H1 (cell line): Measurements from ENCODE around the gene VEPH1. TPM values are rescaled to one million over a fixed set of nuclear protein-coding genes. Genes with fewer than 3 reads are reported as not detected.
A peak's percentile ranks its signal among the peaks of the same experiment; 100 is the strongest.

Experiments used
- CTCF ChIA-PET: fragments of 300-600 bp; sonication (Branson Sonifier 250); formaldehyde crosslinking; loops from one replicate; lab custom pipeline; 2021; ENCODE audit not compliant: partially characterized antibody; lab: Charles Lee
- POLR2A ChIA-PET: fragments of 300-600 bp; sonication (Branson Sonifier 250); formaldehyde crosslinking; loops from one replicate; lab custom pipeline; 2021; ENCODE audit warnings: inconsistent platforms; ENCODE audit not compliant: partially characterized antibody; lab: Charles Lee
- DNase-seq, 2 experiments: peaks; one replicate each; pipeline versions ENCODE4 v3.0.0 to v3.0.0-alpha.2; 2010 to 2022; ENCODE audit warnings: low spot score in 2 of 2, low read depth in 1 of 2, mixed read lengths in 1 of 2
- FAIRE-seq: peaks from 2 replicates; lab custom pipeline; 2011; peaks lifted over from hg19 to GRCh38; lab: Jason Lieb, UNC
- H2AFZ ChIP-seq: 2 replicates; pipeline ENCODE4 v1.8.1; 2012; ENCODE audit warnings: low read length, inconsistent platforms
- H2AK5ac ChIP-seq: 2 replicates; pipeline ENCODE4 v1.6.1; 2013; ENCODE audit warnings: low read depth, low read length
- H2BK120ac ChIP-seq: replicated peaks from 2 replicates; pipeline ENCODE3; 2013; ENCODE audit warnings: low read depth, low read length, inconsistent platforms
- H2BK12ac ChIP-seq: 2 replicates; pipeline ENCODE4 v1.6.1; 2013; ENCODE audit warnings: low read depth, low read length
- H2BK15ac ChIP-seq: 2 replicates; pipeline ENCODE4 v1.6.1; 2013; ENCODE audit warnings: low read length
- H2BK20ac ChIP-seq: 2 replicates; pipeline ENCODE4 v1.6.1; 2013; ENCODE audit warnings: low read length
- H2BK5ac ChIP-seq: 2 replicates; pipeline ENCODE4 v1.6.1; 2013; ENCODE audit warnings: low read depth, low read length
- H3K14ac ChIP-seq: 2 replicates; pipeline ENCODE4 v1.6.1; 2013; ENCODE audit warnings: inconsistent platforms; ENCODE audit not compliant: insufficient read length
- H3K18ac ChIP-seq: 2 replicates; pipeline ENCODE4 v1.6.1; 2013; ENCODE audit warnings: low read length; ENCODE audit errors: extremely low read depth
- H3K23ac ChIP-seq: 2 replicates; pipeline ENCODE4 v1.6.1; 2013; ENCODE audit warnings: inconsistent platforms; ENCODE audit not compliant: insufficient read length
- H3K23me2 ChIP-seq: 2 replicates; pipeline ENCODE4 v1.6.1; 2013; ENCODE audit warnings: low read depth, low read length
- H3K27ac ChIP-seq: 2 replicates; pipeline ENCODE4 v1.6.1; 2011; ENCODE audit warnings: low read depth, low read length, inconsistent platforms
- H3K27me3 ChIP-seq, 4 experiments: replicated peaks in 1 of 4; 1 replicate in 1 of 4; 2 replicates in 3 of 4; pipeline versions ENCODE4 v1.6.1 to v1.8.1; 2011 to 2013; ENCODE audit warnings: low read length in 3 of 4, mild to moderate bottlenecking in 3 of 4, inconsistent platforms in 2 of 4, mixed read lengths in 2 of 4, moderate library complexity in 1 of 4; ENCODE audit not compliant: control insufficient read depth in 3 of 4, insufficient read depth in 3 of 4; ENCODE audit errors: extremely low read depth in 1 of 4
- H3K36me3 ChIP-seq, 4 experiments: 2 replicates each; pipeline versions ENCODE4 v1.6.1 to v1.8.1; 2011 to 2013; ENCODE audit warnings: mild to moderate bottlenecking in 4 of 4, low read length in 3 of 4, moderate library complexity in 2 of 4, control low read depth in 1 of 4, inconsistent platforms in 1 of 4; ENCODE audit not compliant: insufficient read depth in 4 of 4, control insufficient read depth in 2 of 4
- H3K4ac ChIP-seq: replicated peaks from 2 replicates; pipeline ENCODE3; 2013; ENCODE audit warnings: low read length, low read depth, mixed read lengths, inconsistent platforms; ENCODE audit not compliant: insufficient read length
- H3K4me1 ChIP-seq, 4 experiments: replicated peaks in 1 of 4; 1 replicate in 1 of 4; 2 replicates in 3 of 4; pipeline versions ENCODE4 v1.6.1 to v1.8.1; 2011 to 2013; ENCODE audit warnings: low read length in 3 of 4, inconsistent platforms in 2 of 4, mixed read lengths in 1 of 4; ENCODE audit not compliant: insufficient read depth in 4 of 4, control insufficient read depth in 3 of 4
- H3K4me2 ChIP-seq, 2 experiments: 2 replicates each; pipeline versions ENCODE4 v1.6.1 to v1.8.1; 2011 to 2013; ENCODE audit warnings: low read depth in 2 of 2, low read length in 2 of 2, control low read depth in 1 of 2, inconsistent platforms in 1 of 2, mild to moderate bottlenecking in 1 of 2; ENCODE audit not compliant: insufficient read depth in 1 of 2
- H3K4me3 ChIP-seq, 4 experiments: fragments of 200-600, 300-600 bp in 1 of 4; sonication (generic), shearing (Covaris generic), sonication (Bioruptor Twin) in 1 of 4; 2 replicates each; pipeline versions ENCODE4 v1.5.1 to v1.8.1; 2011 to 2016; ENCODE audit warnings: low read length in 4 of 4, low read depth in 3 of 4, control low read depth in 2 of 4, inconsistent platforms in 2 of 4, mild to moderate bottlenecking in 2 of 4, mixed read lengths in 1 of 4, moderate library complexity in 1 of 4; ENCODE audit not compliant: insufficient read depth in 2 of 4; ENCODE audit errors: extremely low read depth in 1 of 4
- H3K56ac ChIP-seq: replicated peaks from 2 replicates; pipeline ENCODE3; 2013; ENCODE audit warnings: low read depth, mild to moderate bottlenecking, mixed read lengths, low read length, inconsistent platforms; ENCODE audit not compliant: insufficient read length
- H3K79me1 ChIP-seq: 2 replicates; pipeline ENCODE4 v1.6.1; 2013; ENCODE audit warnings: low read depth, low read length, control low read depth
- H3K79me2 ChIP-seq, 2 experiments: 2 replicates each; pipeline versions ENCODE4 v1.6.1 to v1.8.1; 2012 to 2013; ENCODE audit warnings: low read length in 2 of 2, mild to moderate bottlenecking in 2 of 2, inconsistent platforms in 1 of 2; ENCODE audit not compliant: insufficient read depth in 2 of 2, control insufficient read depth in 1 of 2
- H3K9ac ChIP-seq, 4 experiments: replicated peaks in 1 of 4; 1 replicate in 1 of 4; 2 replicates in 3 of 4; pipeline versions ENCODE4 v1.6.1 to v1.8.1; 2011 to 2013; ENCODE audit warnings: low read depth in 3 of 4, low read length in 3 of 4, control low read depth in 2 of 4, mild to moderate bottlenecking in 2 of 4, moderate library complexity in 2 of 4, inconsistent platforms in 1 of 4; ENCODE audit errors: extremely low read depth in 1 of 4
- H3K9me3 ChIP-seq, 2 experiments: 2 replicates each; pipeline versions ENCODE4 v1.6.1 to v1.8.1; 2012 to 2013; ENCODE audit warnings: mild to moderate bottlenecking in 2 of 2, moderate library complexity in 2 of 2, control low read depth in 1 of 2, inconsistent platforms in 1 of 2, low read depth in 1 of 2, low read length in 1 of 2, mixed read lengths in 1 of 2; ENCODE audit not compliant: insufficient read depth in 2 of 2
- H4K20me1 ChIP-seq, 2 experiments: replicated peaks in 1 of 2; 2 replicates each; pipeline versions ENCODE3 to v1.8.1; 2011 to 2013; ENCODE audit warnings: inconsistent platforms in 2 of 2, low read length in 2 of 2, mild to moderate bottlenecking in 1 of 2; ENCODE audit not compliant: insufficient read depth in 2 of 2, control insufficient read depth in 1 of 2
- H4K5ac ChIP-seq: 2 replicates; pipeline ENCODE4 v1.6.1; 2013; ENCODE audit warnings: low read length, low read depth, mixed read lengths, inconsistent platforms; ENCODE audit not compliant: insufficient read length
- H4K8ac ChIP-seq: 2 replicates; pipeline ENCODE4 v1.8.0; 2013; ENCODE audit warnings: mild to moderate bottlenecking, moderate library complexity, low read length, inconsistent platforms; ENCODE audit not compliant: insufficient read depth; ENCODE audit errors: extremely low read depth
- H4K91ac ChIP-seq: replicated peaks from 2 replicates; pipeline ENCODE3; 2013; ENCODE audit warnings: low read length, mixed read lengths, inconsistent platforms; ENCODE audit not compliant: insufficient read length
- KDM5A ChIP-seq: fragments of 200-600 bp; IDR thresholded peaks from 2 replicates; pipeline ENCODE4 v1.7.1; 2012; ENCODE audit warnings: mild to moderate bottlenecking, low read length, inconsistent platforms, mixed read lengths
- MAFK ChIP-seq: IDR thresholded peaks from 2 replicates; pipeline ENCODE4 v1.6.1; 2012; ENCODE audit warnings: low read depth, mild to moderate bottlenecking, improper control_type of control experiment, low read length
- WGBS, 2 experiments: shearing (Covaris generic) in 1 of 2; methylation state at CpG; one replicate each; pipeline versions ENCODE4 v1.1.6 to v1.1.7; 2013 to 2015; ENCODE audit warnings: low lambda C conversion rate in 2 of 2, mixed read lengths in 2 of 2, inconsistent platforms in 1 of 2, low coverage in 1 of 2, missing lambda C conversion rate in 1 of 2; ENCODE audit not compliant: insufficient replicate concordance in 2 of 2, insufficient coverage in 1 of 2, insufficient read length in 1 of 2; ENCODE audit errors: extremely low coverage in 1 of 2, missing lambda C conversion rate in 1 of 2; 5-methylcytosine and 5-hydroxymethylcytosine counted together
- polyA plus RNA-seq, 7 experiments: library from polyadenylated mRNA; depleted of rRNA in 3 of 7; stranded (reverse) in 5 of 7; unstranded in 2 of 7; fragments of >200 nt in 5 of 7; fragments of 200-250 nt in 2 of 7; gene quantifications; 1 replicate in 5 of 7; 2 replicates in 1 of 7; 4 replicates in 1 of 7; pipeline versions ENCODE4 v1.2.1 to v1.2.3, GENCODE V29; 2011 to 2013; ENCODE audit warnings: missing spikeins in 2 of 7, mixed read lengths in 2 of 7
- total RNA-seq: library from RNA; stranded (reverse); fragmentation: NEBNext Ultra II Directional; extraction: Animal tissue kit (Norgen Biotek cat#: 25700); gene quantifications from 2 replicates; pipeline ENCODE4 v1.2.1, GENCODE V29; 2021

The VEPH1 gene
- total and polyA plus RNA-seq, 2 of the 8 experiments (the other 6 are each of a cell fraction or from before 2014, with no cell fraction given), result 12.0 to 18.3 TPM

DNA sequence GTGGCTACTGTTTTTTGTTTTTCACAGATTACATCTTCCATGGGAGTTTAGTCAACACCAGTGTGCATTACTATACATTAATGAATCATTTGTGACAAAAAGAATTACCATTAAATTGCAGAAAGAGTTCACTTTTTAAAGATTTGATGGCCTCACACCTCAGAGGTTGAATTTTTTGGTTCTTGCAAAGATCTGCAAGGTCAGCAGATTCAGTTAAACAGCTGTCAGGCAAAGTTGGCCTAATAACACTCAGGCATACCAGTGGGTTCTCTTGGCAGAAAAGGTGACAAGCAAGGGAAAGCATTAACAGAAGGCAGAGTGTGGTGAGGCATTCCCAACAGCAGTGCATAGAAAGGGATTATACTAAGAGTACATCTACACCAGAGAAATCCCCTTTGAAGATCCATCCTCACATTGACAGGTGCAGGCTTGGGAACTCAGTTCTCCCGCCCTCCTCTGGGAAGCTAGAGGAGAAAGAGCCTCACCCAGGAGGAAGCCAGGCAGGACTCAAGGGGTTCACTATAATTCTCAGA lies 90.8 kb downstream of the VEPH1 start:
- H2AFZ ChIP-seq, result no peak overlapping the region
- no peak overlapping the region for H3K4me3 ChIP-seq
- TF ChIP-seq KDM5A (no peak), MAFK (peak; percentile 86)
- ChIA-PET CTCF (interaction anchor here (0.6 kb wide), 1 partner anchor 716 kb away, joined by 3 read pairs; no protein-coding TSS in a partner anchor), POLR2A (no interaction called here)
- no peak overlapping the region for H2BK20ac ChIP-seq
- no peak overlapping the region for H2AK5ac ChIP-seq
- H3K23me2 ChIP-seq, result no peaks in the 10 kb centered on the region
- H3K56ac ChIP-seq, result no peak overlapping the region
- H3K9me3 ChIP-seq, result no peaks in the 10 kb centered on the region
- H4K91ac ChIP-seq, result no peak overlapping the region
- no peaks in the 10 kb centered on the region for H3K27me3 ChIP-seq
- no peak overlapping the region for H2BK120ac ChIP-seq
- no peak overlapping the region for H3K18ac ChIP-seq
- 90% methylated on average over 1 of the region's 1 CpG; no CpG with 5 or more reads in 1 of the 2 experiments for WGBS, 2 experiments
- H4K5ac ChIP-seq, result no peak overlapping the region
- H3K27ac ChIP-seq, result no peak overlapping the region
- no peak overlapping the region for H3K14ac ChIP-seq
- no peak overlapping the region for H3K23ac ChIP-seq
- H3K79me1 ChIP-seq, result no peaks in the 10 kb centered on the region
- no peaks in the 10 kb centered on the region for H3K79me2 ChIP-seq
- no peak overlapping the region for H2BK5ac ChIP-seq
- DNase-seq, result no peak
- H3K9ac ChIP-seq, result no peak overlapping the region
- H3K4me2 ChIP-seq, result no peak overlapping the region
- no peak for FAIRE-seq
- no peak overlapping the region for H4K8ac ChIP-seq
- H4K20me1 ChIP-seq, result no peaks in the 10 kb centered on the region
- no peak overlapping the region for H2BK12ac ChIP-seq
- no peak overlapping the region for H3K4ac ChIP-seq
- H2BK15ac ChIP-seq, result no peak overlapping the region
- no peaks in the 10 kb centered on the region for H3K4me1 ChIP-seq
- no peaks in the 10 kb centered on the region for H3K36me3 ChIP-seq
